CD4-positive, alpha-beta T cell treated with Interleukin-4 for 4 hours (primary cell): ENCODE results near the gene SSUH2.
A peak's percentile ranks its signal among the peaks of the same experiment; 100 is the strongest.

Experiments
- DNase-seq: peaks from one replicate; pipeline ENCODE4 v3.0.0-alpha.2; 2020

Gene SSUH2

DNA sequence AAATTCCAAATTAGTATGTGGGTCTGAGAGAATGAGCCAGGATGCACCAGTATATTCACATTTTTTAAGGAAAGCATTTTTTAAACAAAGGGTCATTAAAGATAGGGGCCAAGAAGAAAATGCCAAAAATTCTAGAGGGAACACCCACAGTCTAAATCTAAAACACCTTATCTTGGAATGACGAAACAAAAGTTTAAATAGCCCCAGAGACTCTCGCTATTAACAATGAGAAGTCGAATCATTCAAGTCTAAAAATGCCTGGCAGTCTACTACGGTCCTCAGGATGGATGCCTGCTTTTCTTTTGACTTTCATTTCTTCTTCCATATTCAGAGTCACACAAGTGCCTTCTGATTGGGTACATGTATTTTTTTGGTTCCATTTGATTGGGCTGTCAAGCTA, 66.3 kb downstream of the SSUH2 start:
- DNase-seq: no peak

GRCh38 chr3:8576841-8577571, 67.6 kb downstream of the SSUH2 start:
- no peak for DNase-seq

DNA sequence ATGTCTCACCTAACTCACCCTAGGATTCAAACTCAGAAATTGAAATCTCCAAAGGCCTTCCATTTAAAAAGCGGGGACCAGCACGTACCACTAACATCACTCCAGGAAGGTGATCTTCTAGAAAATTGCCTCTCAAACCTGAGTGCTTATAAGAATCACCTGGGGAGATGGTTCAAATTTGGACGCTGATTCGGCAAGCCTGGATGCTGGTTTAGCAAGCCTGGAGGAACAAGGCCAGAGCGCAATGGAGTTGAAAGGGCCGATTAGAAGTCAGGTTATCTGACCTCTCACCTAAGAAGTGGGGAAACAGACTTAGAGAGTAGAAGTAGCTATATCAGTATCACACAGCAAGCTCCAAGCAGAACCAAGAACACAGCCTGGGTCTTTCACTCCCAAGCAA, 68.2 kb downstream of the SSUH2 start:
- DNase-seq: no peak

DNA sequence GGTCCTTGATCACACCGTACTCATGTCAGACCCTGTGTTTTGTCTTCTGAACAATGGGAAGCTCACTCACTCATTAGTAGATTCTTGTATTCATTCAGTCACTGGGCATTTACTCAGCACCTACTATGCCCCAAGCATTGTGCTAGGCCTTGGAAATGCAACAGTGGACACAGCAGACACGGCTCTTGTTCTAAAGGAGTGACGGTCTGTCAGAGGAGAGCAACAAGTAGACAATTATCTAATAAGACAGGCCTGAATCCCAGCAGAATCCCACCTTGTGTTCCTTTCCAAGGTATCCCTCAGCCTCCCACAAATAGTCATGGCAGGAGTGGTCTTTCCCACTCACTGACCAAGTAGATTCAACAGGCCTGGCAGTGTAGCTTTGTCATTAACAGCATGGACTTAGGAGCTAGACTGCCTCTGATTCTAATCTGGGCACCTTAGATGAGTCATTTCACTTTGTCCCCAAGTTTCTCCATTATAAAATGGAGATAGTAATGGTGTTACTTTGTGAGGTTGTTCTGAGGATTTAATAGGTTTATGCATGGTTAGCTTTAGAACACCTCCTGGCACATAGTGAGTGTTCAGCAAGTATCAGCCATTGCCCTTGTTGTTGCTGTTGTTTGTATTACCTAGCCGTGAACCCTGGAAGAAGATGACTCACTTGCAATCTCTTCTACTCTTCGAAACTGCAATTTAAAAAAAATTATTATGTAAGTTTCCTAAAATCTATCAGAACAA, 69.1 kb downstream of the SSUH2 start:
- no peak for DNase-seq

DNA sequence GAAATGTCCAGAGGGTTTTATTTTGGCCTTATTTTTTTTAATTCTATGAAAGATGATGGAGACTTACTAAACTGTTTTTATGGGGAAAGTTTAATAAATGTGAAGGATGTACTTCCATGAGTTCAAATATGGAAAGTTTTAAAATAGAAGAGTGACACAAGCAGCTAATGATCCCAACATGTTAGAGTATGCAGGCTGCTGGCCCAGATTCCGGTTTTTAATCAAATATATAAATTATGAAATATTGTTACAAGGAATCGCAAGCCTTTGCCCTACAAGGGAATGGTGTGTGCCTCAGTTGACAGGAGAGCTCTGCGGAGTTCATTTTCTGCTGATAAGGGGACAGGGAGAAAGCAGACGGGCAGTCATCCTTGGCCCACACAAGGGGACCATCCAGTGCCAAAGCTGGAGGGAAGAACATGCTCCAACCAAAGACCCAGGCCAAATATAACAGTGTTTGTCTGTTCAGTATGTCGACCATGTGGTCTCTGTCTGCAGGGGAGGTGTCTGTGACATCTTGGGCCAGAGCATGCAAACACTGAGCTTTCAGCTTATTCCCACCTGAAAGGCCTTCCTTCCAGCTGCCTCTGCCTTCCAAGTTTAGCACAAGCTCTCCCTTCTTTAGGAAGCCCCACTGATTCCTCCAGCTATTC, 69.8 kb downstream of the SSUH2 start:
- DNase-seq: no peak

GRCh38 chr3:8574040-8574669, 70.4 kb downstream of the SSUH2 start:
- DNase-seq: no peak

- no peak for DNase-seq
Observed at GRCh38 chr3:8573342-8573926, 71.2 kb downstream of the SSUH2 start.

DNA sequence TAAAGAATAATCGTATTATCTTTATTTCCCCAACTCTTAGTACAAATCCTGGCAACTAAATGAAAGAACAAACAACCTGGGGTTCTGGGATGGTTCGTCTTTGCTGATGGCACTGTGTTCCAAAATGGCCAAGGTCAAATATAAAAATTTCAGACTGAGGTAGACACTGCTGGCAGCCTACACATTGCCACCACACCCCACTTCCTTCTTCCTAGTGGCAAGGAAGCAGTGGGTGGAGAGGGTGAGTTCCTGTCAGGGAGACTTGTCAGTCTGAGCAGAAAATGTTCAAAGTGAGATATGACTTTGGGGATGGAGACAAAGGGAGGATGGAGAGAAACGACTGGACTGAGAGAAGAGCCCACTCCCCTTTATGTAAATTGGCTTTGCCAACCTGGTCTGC, 73.3 kb downstream of the SSUH2 start:
- peak; percentile 18 for DNase-seq
